RPMI7951 (cell line): ENCODE results near the gene PEMT. TPM values are rescaled to one million over a fixed set of nuclear protein-coding genes. Genes with fewer than 3 reads are reported as not detected.

ENCODE experiments used
- DNase-seq: peaks from one replicate; pipeline ENCODE4 v3.0.0-alpha.2; 2012; ENCODE audit warnings: low read depth
- total RNA-seq: library from RNA; depleted of rRNA; stranded (reverse); fragments of >200 nt; shearing (Covaris generic); gene quantifications from 2 replicates; pipeline ENCODE4 v1.2.3, GENCODE V29; 2014

PEMT gene
- total RNA-seq, 1 experiment from 2014 or later, result 30.9 TPM

DNA sequence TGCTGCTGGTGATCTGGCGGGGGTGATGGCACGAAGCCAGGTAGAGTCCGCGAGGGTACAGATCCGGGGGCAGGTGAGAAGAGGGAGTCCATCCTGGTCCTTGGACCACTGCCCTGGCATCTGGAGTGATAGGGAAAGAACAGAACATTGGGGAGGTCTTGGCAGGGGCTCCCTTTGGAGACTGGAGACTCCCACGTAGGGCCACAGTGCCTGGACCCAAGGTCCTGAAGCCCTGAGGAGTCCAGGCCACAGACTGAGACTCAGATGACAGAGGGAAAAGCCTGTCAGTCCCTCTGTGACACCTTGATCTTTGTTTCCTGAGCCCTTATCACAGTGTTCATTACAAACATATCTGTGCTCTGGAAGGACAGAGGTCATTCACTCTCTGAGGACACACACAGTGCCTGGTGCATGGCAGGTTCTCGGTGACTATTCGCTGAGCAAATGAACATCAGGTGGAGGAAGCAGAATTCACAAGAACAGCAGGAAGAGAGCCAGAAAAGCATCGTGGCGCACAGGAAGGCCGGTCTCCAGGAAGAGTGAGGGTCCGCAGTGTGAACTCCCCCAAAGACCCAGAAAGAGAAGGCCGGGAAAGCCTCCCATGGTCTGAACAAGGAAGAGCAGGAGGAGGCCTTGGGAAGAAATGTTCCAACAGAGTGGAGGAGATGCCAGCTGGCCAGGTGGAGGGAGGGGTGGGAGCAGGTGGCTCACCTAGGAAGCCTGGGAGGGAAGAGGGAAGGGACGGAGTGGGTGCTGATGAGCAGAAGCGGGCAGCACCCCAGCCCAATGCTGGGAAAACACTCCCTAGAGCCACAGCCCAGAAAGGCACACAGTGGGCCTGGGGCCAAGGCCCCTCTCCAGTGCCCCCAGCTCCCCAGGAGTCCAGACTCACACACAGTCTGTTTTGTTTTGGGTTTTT is 20.5 kb downstream of the PEMT start:
- DNase-seq, result no peak

DNA sequence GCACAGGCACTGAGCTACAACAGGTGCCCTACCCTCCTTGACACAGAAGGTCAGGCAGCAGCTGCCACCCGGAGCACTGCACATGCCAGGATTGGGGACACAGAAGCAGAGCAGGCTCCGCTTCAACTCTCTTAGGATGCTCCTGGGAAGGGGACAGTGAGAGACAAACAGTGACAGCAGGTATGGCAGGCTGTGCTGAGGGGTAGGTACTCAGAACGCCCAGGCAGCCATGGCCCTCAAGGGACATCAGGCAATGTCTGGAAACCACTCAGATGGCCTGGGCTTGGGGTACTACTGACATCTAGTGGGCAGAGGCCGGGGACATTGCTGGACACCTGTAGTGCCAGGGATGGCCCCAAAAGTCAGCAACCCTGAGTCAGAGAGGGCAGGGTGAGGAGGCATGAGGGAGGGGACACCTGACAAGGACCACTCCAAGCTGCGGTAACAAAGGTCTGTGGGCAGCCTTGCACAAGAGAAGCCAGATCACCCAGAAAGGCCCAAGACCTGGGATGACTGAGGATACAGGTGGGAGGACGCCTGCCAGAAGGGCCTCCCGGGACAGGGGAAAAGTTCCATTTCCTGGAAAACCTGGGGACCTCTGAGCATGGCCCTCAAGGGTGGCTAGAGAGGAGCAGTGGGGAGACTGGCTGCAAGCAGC is 21.2 kb downstream of the PEMT start:
- DNase-seq, result peak; percentile 34

DNA sequence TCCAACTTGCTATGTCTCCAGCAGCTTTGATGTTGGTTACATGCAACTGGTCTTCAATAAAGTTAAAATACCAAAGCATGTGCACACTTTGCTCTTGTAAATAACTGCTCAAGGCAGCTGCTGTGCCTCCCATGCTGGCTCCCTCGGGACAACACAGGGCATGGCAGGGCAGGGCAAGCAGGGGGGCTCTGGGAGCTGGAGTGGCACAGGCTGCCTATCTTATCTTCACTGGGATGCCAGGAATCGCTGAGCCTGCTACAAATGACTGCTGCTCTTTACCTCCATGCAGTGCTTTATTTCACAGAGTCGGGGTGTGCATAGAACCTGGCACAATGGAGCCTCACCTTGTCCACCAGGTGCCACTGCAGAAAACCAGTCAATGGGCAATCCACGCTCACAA is 21.8 kb downstream of the PEMT start:
- DNase-seq, result no peak

DNA sequence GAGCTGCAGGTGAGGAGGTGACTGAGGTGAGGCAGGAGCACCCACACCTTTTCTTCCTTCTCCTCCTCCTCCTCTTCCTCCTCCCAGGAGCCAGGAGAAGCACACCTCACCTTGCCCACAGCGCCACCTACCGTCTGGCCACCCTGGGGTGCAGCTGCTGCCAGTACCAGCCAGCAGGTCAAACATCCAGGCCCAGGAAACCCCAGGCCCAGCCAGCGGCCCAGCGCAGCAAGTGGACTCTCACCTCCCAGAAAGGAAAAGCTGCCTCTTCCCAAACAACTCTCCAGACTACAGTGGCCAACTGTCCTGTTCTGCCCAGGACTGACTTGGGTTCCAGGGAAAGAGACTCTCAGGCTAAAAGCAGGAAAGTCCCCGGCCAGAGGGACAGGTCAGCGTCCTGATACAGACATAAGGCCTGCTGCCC is 22.7 kb downstream of the PEMT start:
- peak; percentile 4 for DNase-seq

DNA sequence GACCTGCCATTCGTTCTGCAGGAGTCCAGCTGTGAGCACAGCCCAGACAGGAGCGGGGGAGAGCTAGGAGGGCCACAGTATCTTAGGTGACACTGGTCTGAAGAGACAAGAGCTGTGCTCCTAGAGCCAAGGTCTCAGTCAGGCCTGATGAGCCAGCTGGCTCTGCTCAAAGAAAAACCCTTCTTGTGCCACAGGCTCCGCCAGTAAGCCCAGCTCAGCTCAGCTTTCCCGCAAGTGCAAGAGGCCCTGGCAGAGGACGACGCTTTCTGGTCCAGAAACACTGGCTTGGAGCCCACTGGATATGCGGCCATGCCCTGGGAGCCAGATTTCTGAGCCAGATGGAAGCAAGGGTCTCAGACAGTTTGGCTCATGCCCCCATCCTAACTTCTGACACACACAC is 23.9 kb downstream of the PEMT start:
- no peak for DNase-seq

DNA sequence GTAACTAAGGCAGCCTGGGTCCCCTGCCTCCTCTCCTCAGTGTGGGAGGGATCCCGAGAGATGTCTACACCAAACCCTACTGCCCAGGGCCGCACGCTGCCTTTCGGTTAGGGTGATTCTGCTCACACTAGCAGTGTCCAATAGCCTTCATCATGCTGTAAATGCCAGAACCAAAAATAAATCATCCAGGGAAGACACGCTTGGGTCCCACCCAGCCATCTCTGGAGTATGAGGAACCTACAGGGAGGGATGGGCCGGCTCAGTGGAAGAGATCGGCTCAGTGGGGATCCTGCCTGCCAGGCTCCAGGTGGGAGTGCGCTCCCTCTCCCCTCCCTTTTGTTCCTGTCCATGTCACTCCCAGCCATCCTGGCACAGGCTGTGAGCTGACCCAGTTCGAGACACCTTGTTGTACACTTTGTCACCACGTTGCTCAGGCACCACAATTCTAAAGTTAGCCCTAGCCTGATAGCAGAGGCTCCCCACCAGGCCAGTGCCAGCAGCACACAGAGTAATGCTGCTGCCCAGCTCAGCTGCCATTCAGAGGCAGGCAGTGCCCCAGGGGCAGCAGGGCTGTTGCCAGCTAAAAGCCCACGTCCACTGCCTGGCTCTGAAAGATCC is 24.5 kb downstream of the PEMT start:
- no peak for DNase-seq

DNA sequence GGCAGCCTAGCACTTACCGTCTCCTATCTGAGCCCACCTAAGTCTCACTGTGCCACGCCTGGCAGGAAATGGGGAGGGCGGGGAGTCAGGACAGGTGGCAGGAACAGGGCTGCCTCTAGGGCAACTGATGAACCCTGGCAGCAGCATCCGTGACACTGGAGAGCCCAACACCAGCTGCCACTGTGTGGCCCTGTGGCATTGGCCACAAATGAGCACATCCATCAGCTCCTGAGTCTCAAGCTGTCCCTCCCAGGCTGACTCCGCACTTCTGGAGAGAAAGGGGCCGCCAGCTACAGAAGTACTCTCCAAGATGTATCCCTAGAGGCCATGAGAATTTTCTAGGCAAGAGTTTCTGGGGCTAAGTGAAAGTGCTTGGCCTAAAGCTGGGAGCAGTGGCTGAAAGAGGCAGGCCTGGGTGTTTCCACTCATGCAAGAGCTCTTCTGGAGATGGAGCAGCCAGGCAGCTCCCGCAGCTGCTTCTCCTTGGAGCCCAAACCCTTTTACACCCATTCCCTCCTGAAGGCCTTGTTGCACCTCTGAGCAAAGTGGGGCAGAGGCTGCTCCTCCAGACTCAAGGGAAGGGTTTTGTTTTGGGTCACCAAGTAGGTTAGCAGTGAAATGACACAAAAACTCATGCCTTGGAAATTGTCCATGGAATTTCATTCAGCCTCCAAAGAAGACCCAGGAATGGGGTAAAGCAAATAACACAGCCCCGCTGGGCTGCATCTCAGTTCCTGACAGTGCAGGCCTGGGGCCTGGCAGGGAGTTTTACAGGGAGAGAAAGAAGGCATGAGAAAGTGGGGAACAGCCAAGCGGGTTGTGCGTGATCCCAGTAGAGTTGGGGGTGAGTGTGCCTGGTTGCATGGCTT is 25.8 kb downstream of the PEMT start:
- DNase-seq, result no peak

DNA sequence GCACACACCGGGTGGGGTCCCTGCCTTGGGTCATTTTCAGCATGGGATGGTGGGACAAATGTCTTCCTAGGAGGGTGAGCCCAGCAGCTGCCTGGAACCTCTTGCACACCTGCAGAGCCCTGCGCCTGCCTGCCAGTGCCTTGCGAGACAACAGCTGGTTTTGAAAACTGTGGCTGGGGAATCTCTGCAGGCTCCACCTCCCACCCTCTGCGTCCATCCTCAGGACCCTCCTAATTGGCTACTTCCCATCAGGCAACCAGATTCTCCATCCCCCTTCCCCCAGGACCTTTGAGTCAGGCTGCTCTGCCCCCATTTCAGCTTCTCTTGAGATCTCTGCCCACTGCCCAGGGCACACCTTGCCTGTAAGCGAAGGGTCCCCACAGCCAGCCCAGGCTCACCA is 26.6 kb downstream of the PEMT start:
- no peak for DNase-seq

DNA sequence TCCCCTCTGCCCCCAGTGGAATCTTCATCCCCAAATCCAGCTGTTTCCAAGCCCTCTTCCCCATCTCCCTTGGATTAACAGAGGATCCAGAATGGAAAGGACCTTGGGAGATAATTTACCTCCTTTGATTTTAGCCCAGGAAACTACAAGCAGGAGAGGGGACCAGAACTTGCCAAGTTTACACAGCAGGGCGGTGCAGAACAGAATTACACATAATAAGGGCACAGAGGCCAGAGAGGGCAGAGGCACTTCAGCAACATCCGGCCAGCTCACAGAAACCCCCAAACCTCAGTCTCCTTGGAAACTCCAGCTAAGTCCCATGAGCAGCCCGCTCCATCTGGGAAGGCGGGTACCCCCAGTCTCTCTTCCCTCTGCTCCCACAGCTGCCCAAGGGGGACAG is 27.2 kb downstream of the PEMT start:
- no peak for DNase-seq

DNA sequence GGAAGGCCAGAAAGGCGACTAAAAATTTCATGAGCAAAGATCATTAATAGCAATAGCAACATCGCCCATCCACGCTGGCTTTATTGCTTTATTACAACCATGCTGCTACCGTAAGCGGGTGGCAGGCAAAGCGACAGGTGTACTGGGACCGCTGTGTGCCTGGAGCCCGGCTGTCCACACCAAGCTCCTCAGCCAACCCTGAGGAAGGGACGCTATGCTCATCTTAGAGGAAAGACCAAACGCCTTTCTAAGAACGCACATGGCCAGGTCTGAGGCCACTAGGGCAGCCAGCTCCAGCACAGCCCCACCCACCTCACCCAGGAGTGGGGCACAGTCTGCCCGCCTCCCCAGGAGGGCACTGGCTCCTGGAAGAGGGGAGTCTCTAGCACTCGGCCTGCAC is 28.0 kb downstream of the PEMT start:
- DNase-seq, result no peak

DNA sequence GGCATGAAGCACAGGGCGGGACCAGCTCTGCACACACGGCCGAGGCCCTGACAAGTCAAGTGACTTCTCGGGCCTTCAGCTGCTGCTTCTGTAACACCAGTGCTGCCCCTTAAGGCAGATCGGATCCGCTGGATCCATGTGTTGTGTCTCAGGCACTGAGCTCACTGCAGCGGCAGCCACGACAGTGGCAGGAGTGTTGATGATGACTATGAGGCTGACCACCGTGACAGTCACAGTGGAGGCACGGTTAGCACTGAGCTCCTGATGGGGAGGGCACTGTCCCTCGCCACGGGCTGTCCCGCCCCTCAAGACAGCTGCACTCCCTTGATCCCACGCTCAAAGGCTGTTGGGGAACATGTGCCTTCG is 29.4 kb downstream of the PEMT start:
- DNase-seq, result no peak

DNA sequence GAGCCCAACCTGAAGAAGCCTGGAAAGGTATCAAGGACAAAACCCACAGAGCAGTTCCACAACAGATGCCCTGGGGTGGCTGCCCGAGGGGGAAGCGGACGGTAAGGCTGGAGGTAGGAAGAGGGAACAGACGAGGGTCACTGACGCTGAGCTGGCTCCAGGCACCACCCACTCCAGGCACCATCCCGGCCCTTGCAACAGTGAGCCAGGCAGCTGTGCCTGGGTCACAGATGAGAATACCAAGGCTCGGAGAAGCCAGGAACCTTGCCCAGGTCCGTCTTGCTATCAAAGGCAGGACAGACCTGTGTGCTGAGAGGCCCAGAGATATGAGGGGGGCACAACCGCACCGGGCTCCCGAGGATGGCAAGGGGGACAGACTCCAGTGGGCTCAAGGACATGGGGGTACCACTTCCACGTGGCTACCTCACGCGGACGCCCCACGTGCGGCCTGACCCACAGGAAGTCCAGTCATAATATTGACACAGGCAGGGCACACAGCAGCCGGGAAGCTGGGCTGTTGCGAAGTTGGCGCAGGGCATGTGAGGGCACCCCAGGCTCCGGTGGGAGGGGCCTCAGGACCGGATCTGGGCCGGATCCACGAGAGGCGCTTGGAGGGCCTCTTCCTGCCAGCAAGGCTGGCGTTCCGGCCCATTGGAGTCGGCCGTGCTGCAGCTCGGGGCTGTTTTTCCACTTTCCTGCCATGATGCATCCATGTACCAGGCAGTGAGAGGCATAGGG is 29.9 kb downstream of the PEMT start:
- DNase-seq, result no peak

DNA sequence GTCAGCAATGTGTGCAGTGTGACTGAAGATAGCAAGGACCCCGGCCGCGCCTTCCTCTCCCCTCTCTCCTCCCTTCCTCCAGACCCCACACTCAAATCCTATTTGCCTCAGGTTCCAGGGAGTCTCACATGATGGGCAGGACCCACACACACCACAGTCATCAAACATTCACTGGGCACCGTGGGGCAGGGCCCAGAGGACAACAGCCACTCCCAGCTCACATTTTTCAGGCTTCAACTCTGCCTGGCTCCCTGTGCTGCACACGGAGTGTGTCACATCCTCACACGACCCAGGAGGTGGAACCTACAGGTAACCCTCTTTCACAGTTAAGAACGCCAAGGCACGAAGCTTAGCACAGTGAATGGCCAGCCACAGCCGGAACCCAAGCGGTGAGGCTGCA is 30.5 kb downstream of the PEMT start:
- DNase-seq, result no peak

DNA sequence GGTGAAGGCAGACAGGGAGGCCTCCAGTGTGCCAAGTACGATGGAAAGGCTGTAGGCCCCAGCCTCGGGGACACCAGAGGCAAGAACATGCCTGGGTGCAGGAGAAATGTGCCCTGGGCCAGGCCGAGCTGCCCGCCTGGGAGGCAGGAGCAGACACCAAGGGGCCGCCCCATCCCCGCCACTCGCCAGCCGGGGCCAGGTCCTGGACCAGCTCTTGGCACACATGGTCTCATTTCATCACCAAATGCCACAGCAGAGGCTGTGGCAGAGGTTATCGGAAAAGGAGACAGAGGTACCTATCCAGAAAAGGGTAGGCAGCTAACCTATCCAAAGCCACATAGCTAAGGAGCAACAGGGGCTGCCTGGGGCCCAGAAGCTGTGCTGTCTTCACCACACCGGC is 31.3 kb downstream of the PEMT start:
- DNase-seq, result no peak

DNA sequence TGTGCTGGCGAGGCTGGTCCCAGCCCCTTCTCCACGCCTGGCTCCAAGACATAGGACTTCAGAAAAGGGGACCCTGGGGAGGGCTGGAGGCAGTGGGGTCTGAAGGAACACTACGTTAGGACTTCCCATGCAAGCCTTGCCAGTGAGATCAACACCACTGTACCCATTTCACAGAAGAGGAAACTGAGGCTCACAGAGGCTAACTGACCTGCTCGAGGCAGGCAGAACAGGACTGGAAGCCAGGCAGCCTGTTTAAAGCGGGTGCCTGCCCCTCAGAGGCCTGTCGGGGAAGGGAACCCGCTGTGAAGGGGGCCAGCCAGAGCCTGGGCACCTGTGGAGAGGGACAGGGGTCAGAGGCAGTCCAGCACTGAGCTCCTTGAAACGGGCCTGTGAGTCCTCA is 32.3 kb downstream of the PEMT start:
- DNase-seq, result no peak

DNA sequence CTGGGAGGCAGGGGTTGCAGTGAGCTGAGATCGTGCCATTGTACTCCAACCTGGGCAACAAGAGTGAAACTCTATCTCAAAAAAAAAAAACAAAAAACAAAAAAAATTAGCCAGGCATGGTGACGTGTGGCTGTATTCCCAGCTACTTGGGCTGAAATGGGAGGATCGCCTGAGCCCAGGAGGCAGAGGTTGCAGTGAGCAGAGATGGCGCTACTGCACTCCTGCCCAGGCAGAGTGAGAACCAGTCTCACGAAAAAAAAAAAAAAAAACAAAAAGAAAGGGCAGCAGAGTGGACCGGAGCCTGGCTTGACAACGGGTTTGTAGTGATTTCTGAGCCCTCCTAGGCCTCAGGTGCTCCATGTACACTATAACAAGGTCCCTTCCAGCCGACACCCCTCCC is 33.1 kb downstream of the PEMT start:
- no peak for DNase-seq

DNA sequence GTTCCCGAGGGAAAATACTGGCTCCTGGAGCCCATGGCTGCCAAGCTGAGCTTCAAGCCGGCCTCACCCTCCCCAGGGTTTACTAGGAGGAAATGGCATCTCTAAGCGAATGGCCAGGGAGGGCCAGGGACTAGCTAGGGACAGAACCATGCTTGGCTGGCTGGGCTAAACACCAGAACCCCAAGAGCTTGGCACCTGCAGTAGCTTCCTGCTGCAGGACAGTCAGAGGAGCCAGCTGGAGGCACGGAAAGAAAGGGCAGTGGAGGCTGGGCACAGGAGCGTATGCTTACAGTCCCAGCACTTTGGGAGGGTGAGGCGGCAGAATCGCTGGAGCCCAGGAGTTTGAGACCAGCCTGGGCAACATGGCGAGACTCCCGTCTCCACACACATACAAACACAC is 33.7 kb downstream of the PEMT start:
- DNase-seq, result no peak

DNA sequence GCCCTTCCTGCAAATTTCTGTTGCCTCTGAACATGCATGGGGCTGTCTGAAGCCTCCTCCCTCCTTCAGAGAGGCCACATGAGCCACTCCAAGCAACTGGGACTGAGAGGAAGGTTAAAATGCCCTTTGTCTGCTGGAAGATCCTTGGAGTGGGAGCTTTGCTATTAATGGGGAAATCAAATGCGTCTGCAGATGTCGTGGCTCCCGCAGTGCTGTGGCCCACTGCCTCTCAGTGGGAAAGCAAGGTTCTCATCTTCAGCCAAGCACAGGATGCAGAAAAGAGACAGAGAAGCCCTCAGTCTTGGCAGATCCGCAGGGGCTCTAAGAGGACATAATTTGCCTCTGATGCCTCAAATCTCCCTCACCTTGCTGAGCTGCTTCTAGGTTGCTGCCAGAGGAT is 34.8 kb downstream of the PEMT start:
- no peak for DNase-seq

DNA sequence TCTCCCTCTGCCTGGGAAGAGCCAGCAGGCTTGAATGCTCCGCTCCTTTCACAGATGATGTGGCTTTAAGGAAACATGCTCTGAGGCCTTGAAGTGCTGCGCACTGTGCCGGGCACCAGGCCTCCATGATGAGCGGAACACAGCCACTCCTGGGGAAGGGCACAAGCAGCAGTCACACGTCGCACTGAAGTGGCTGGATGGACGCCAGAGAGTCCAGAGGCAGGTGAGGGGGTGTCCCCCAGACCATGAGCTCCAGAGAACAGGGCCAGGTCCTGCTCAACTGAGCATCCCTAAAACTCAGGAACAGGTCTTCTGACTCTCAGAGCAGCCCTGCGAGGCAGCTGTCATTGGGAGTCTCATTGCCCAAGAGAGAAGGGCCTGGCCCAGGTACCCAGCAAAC is 35.6 kb downstream of the PEMT start:
- no peak for DNase-seq

DNA sequence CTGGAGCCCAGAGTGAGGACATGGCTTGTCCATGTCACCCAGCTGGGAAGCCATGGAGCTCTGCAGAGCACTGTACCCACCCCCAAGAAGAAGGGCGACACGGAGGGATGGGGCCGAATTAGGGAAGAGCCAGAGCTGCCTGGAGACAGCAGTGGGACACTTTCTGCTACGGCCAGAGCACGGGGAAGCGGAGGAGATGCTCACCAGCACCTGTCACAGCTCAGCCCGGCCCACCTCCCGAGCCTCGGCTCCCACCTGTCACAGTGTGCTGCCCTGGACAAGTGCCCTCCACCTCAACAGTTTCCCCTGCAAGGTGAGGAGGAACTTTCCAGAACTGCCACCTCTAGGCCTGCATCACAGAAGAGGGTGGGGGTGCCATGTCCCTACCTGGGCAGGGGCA is 36.4 kb downstream of the PEMT start:
- no peak for DNase-seq

DNA sequence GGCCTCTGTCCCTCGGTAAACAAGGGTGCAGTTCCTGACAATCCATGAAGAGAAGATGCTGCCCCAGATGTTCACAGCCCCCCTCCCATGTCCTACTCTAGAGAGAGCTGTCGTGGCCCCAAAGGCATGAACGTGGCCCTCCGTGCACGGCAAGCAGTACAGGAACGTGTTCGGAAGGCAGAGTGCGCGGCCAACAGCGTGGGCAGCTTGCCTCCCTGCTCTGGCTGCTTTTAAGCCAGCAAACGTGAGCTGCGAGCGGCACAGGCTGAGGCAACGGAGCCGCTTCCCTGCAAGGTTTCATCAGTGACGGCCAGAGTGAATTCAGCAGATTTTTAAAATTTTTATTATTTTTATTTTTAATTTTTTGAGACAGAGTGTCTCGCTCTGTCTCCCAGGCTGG is 37.2 kb downstream of the PEMT start:
- no peak for DNase-seq
